NB4 (cell line): ENCODE measurements around the gene RDH5.

ENCODE experiments used
- CTCF ChIP-seq: IDR thresholded peaks from one replicate; pipeline ENCODE4 v1.5.1; 2012; ENCODE audit warnings: low read depth, low read length
- POLR2A ChIP-seq: IDR thresholded peaks from 2 replicates; pipeline ENCODE4 v1.6.1; 2011; ENCODE audit warnings: mild to moderate bottlenecking; ENCODE audit not compliant: insufficient read length; ENCODE audit errors: extremely low read depth
- TF ChIP-seq, protein P1 (sequence below): IDR thresholded peaks from 2 replicates; pipeline ENCODE4 v1.6.1; 2011; ENCODE audit warnings: low read depth, low read length

DNA sequence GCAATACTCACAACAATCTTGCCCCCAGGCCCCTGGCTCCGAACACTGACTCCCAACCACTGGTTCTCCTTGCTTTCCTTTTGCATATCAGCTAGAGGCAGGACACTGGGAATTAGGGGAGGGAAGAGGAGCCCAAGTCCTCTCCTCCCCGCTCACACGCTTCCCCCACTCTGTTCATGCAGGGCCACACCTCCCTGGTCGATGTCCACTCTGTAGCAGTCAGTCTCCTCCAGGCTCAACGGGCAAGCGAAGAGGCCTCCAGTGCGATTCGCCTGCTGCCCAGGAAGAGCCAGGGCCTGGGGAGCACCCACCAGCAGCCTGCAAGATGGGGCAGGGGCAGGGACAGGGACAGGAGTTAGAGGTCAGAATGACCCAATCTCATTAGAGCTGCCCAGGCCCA, 17.3 kb upstream of the RDH5 start:
- TF ChIP-seq POLR2A (no peak), CTCF (no peak)
- TF ChIP-seq, protein P1, sequence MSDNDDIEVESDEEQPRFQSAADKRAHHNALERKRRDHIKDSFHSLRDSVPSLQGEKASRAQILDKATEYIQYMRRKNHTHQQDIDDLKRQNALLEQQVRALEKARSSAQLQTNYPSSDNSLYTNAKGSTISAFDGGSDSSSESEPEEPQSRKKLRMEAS: no peak
